ENCODE data around the gene HOXD8. TPM values are rescaled to one million over a fixed set of nuclear protein-coding genes. Genes with fewer than 3 reads are reported as not detected.

Gene HOXD8
- total RNA-seq, 2 donors from 2014 or later: not detected

GRCh38 chr2:176162911-176163671, 33.6 kb downstream of the HOXD8 start:
- H3K9me3 Mint-ChIP-seq: peaks cover 3% of the 10 kb centered on the region
- H3K4me1 Mint-ChIP-seq: peaks cover 4% of the 10 kb centered on the region
- H3K4me3 Mint-ChIP-seq: no peak overlapping the region
- peaks cover 67% of the 10 kb centered on the region for H3K27me3 Mint-ChIP-seq
- H3K27ac Mint-ChIP-seq: no peak overlapping the region
- peaks cover 6% of the 10 kb centered on the region for H3K36me3 Mint-ChIP-seq (ENCODE audit: low read depth)
- ATAC-seq (replicated peaks): no peak

GRCh38 chr2:176163672-176164056, 34.2 kb downstream of the HOXD8 start:
- Mint-ChIP-seq H3K36me3 (ENCODE audit: low read depth) (peaks cover 6% of the 10 kb centered on the region), H3K27me3 (peaks cover 65% of the 10 kb centered on the region), H3K9me3 (peaks cover 3% of the 10 kb centered on the region), H3K27ac (no peak overlapping the region), H3K4me3 (no peak overlapping the region), H3K4me1 (peaks cover 4% of the 10 kb centered on the region)
- no peak for ATAC-seq (replicated peaks)

DNA sequence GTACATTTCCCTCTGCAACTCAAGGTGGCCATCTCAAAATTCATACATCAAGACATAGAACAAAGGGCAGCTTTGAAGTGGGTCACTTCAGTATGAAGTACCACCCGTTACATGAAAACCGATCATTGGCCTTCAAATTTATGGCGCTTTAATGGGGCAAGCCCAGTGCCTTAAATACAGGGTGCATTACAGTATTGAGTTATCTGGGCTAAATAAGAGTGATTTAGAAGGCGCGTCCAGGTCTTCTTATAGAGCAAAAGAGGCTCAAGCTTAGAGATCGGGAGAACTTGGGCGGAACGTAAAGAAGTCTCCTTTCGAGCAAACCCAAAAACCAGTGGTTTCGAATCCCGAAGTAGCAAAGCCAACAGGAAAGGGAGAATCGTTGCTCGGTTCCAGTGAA, 34.7 kb downstream of the HOXD8 start:
- Mint-ChIP-seq H3K36me3 (ENCODE audit: low read depth) (peaks cover 6% of the 10 kb centered on the region), H3K27ac (no peak overlapping the region), H3K4me1 (peaks cover 4% of the 10 kb centered on the region), H3K9me3 (peaks cover 3% of the 10 kb centered on the region), H3K4me3 (no peak overlapping the region), H3K27me3 (peaks cover 65% of the 10 kb centered on the region)
- ATAC-seq (replicated peaks): no peak

- Mint-ChIP-seq H3K36me3 (ENCODE audit: low read depth) (peaks cover 6% of the 10 kb centered on the region), H3K27ac (no peak overlapping the region), H3K9me3 (peaks cover 3% of the 10 kb centered on the region), H3K4me1 (peaks cover 4% of the 10 kb centered on the region), H3K27me3 (peaks cover 70% of the 10 kb centered on the region), H3K4me3 (no peak overlapping the region)
- no peak for ATAC-seq (replicated peaks)
Measured at GRCh38 chr2:176164611-176165369, 35.3 kb downstream of the HOXD8 start.

- no peak for ATAC-seq (replicated peaks)
- H3K9me3 Mint-ChIP-seq: peaks cover 3% of the 10 kb centered on the region
- no peak overlapping the region for H3K4me3 Mint-ChIP-seq
- peaks cover 6% of the 10 kb centered on the region for H3K36me3 Mint-ChIP-seq (ENCODE audit: low read depth)
- H3K27ac Mint-ChIP-seq: no peak overlapping the region
- H3K27me3 Mint-ChIP-seq: peaks cover 74% of the 10 kb centered on the region
- peaks cover 4% of the 10 kb centered on the region for H3K4me1 Mint-ChIP-seq
Measured at GRCh38 chr2:176165370-176166050, 36.0 kb downstream of the HOXD8 start.

GRCh38 chr2:176166272-176166671, 36.8 kb downstream of the HOXD8 start:
- peaks cover 74% of the 10 kb centered on the region for H3K27me3 Mint-ChIP-seq
- H3K4me3 Mint-ChIP-seq: no peak overlapping the region
- no peak for ATAC-seq (replicated peaks)
- H3K27ac Mint-ChIP-seq: no peak overlapping the region
- H3K36me3 Mint-ChIP-seq (ENCODE audit: low read depth): peaks cover 3% of the 10 kb centered on the region
- H3K4me1 Mint-ChIP-seq: no peaks in the 10 kb centered on the region
- peaks cover 3% of the 10 kb centered on the region for H3K9me3 Mint-ChIP-seq

GRCh38 chr2:176167398-176167797, 37.9 kb downstream of the HOXD8 start:
- Mint-ChIP-seq H3K9me3 (peaks cover 3% of the 10 kb centered on the region), H3K4me1 (no peaks in the 10 kb centered on the region), H3K36me3 (ENCODE audit: low read depth) (peaks cover 2% of the 10 kb centered on the region), H3K27ac (no peak overlapping the region), H3K27me3 (peaks cover 64% of the 10 kb centered on the region), H3K4me3 (no peak overlapping the region)
- no peak for ATAC-seq (replicated peaks)

- peaks cover 1% of the 10 kb centered on the region for H3K9me3 Mint-ChIP-seq
- H3K27me3 Mint-ChIP-seq: peaks cover 65% of the 10 kb centered on the region
- ATAC-seq (replicated peaks): no peak
- peaks cover 6% of the 10 kb centered on the region for H3K36me3 Mint-ChIP-seq (ENCODE audit: low read depth)
- no peak overlapping the region for H3K4me3 Mint-ChIP-seq
- H3K27ac Mint-ChIP-seq: no peak overlapping the region
- no peaks in the 10 kb centered on the region for H3K4me1 Mint-ChIP-seq
Measured at GRCh38 chr2:176169181-176169580, 39.7 kb downstream of the HOXD8 start.

- Mint-ChIP-seq H3K4me1 (no peaks in the 10 kb centered on the region), H3K27ac (no peak overlapping the region), H3K9me3 (no peaks in the 10 kb centered on the region), H3K36me3 (ENCODE audit: low read depth) (peaks cover 6% of the 10 kb centered on the region), H3K27me3 (peaks cover 62% of the 10 kb centered on the region), H3K4me3 (no peak overlapping the region)
- ATAC-seq (replicated peaks): no peak
Measured at GRCh38 chr2:176169711-176170110, 40.2 kb downstream of the HOXD8 start.

GRCh38 chr2:176170602-176171305, 41.2 kb downstream of the HOXD8 start:
- no peaks in the 10 kb centered on the region for H3K4me1 Mint-ChIP-seq
- ATAC-seq (replicated peaks): no peak
- no peak overlapping the region for H3K4me3 Mint-ChIP-seq
- H3K9me3 Mint-ChIP-seq: no peaks in the 10 kb centered on the region
- peaks cover 63% of the 10 kb centered on the region for H3K27me3 Mint-ChIP-seq
- no peak overlapping the region for H3K27ac Mint-ChIP-seq
- H3K36me3 Mint-ChIP-seq (ENCODE audit: low read depth): peaks cover 6% of the 10 kb centered on the region

DNA sequence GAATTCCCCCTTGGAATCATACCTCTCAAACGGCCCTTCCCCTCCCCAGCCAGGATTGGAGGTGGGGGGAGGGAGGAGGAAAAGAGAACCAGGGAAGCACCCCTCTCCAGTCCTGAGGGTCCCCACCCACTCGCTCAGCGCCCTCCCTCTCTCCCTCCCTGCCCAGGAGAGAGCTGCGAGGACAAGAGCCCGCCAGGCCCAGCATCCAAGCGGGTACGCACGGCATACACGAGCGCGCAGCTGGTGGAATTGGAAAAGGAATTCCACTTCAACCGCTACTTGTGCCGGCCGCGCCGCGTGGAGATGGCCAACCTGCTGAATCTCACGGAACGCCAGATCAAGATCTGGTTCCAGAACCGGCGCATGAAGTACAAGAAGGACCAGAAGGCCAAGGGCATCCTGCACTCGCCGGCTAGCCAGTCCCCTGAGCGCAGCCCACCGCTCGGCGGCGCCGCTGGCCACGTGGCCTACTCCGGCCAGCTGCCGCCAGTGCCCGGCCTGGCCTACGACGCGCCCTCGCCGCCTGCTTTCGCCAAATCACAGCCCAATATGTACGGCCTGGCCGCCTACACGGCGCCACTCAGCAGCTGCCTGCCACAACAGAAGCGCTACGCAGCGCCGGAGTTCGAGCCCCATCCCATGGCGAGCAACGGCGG, 42.0 kb downstream of the HOXD8 start:
- ATAC-seq (replicated peaks): no peak
- Mint-ChIP-seq H3K27me3 (peaks cover 63% of the 10 kb centered on the region), H3K9me3 (no peaks in the 10 kb centered on the region), H3K4me1 (no peaks in the 10 kb centered on the region), H3K27ac (no peak overlapping the region), H3K4me3 (no peak overlapping the region), H3K36me3 (ENCODE audit: low read depth) (peaks cover 6% of the 10 kb centered on the region)

- Mint-ChIP-seq H3K36me3 (ENCODE audit: low read depth) (peaks cover 6% of the 10 kb centered on the region), H3K27ac (no peak overlapping the region), H3K27me3 (peaks cover 63% of the 10 kb centered on the region), H3K4me1 (no peaks in the 10 kb centered on the region), H3K4me3 (no peak overlapping the region), H3K9me3 (no peaks in the 10 kb centered on the region)
- ATAC-seq (replicated peaks): no peak
Measured at GRCh38 chr2:176172007-176172894, 42.7 kb downstream of the HOXD8 start.

GRCh38 chr2:176172895-176173566, 43.5 kb downstream of the HOXD8 start:
- Mint-ChIP-seq H3K4me1 (no peaks in the 10 kb centered on the region), H3K9me3 (no peaks in the 10 kb centered on the region), H3K36me3 (ENCODE audit: low read depth) (peaks cover 6% of the 10 kb centered on the region), H3K27ac (no peak overlapping the region), H3K27me3 (peaks cover 59% of the 10 kb centered on the region), H3K4me3 (no peak overlapping the region)
- ATAC-seq (replicated peaks): no peak

Data from activated T-helper 17 cell treated with anti-CD3 and anti-CD28 coated beads, Interleukin-2, amount 50 U/mL, for 72 hours (primary cell).